HG02870 (cell line): ENCODE results near the gene PCYOX1L.

Source experiments
- ATAC-seq: cut with Tn5 transposase; IDR thresholded peaks from one replicate; pipeline ENCODE4 v1.9.1; 2021; ENCODE audit warnings: mild to moderate bottlenecking, moderate library complexity; ENCODE audit not compliant: unreplicated experiment

Gene PCYOX1L

DNA sequence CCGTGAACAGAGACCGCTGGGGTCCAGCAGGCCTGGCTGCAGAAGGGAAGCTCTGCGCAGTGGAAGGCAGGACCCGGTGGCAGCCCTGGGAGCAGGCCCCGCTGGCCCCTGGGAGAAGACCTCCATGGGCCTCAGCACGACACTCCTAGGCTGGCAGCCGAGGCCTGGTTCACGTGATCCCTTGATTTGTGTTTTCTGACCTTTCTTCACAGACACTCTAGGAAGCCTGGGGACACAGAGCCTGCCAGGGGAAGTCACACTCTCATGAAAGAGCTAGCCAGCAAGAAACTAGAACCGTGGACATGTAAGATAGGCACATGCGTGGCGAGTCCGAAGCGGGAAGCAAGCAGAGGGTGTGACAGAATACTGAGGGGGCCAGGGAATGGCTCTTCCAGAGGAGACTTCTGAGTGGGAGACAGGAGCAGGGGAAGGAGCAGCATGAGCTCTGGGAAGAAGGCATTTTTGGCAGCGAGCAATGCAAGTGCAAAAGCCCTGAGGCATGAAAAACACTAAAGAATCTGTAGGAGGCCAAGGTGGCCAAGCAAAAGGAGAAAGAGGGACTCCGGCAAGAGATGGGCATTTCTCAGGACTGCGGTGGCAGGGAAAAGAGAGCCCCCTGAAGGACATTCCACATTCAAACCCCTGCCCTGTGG, 47.8 kb downstream of the PCYOX1L start:
- ATAC-seq, result no peak

DNA sequence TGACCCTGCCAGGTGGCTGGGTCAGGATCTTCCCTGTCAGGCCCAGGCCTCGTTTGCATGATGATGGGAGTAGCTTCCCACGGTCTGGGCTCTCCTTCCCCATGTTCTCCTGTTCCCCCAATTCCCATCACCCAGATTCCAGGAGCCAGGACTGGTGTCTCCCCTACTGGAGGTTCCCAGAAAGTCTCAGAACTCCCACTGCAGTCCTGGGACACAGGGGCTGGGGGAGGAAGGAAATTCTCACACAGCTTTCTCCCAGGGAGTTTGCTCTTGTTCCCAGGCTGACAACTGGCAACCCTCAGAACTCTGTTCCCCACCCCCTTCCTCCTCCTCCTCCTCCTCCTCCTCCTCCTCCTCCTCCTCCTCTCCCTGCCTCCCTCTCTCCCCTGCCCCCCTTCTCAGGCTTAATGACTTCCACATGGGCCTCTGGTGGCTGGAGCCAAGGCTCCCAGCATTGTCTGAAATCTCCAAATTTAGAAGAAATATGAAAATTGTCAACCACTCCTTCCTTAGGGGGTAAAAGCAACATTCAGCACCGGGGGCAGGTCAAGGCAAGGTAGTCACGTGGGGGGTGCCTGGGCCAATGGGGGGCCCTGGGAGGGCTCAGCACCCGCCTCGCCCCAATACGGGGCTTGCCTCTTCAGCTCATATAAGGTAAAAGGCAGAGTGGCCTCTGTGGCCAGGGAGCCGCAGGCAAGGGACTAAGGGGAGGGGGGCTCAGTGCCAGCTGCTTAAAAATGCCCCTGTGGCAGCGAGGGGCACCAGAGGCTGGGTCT, 48.5 kb downstream of the PCYOX1L start:
- ATAC-seq, result no peak

DNA sequence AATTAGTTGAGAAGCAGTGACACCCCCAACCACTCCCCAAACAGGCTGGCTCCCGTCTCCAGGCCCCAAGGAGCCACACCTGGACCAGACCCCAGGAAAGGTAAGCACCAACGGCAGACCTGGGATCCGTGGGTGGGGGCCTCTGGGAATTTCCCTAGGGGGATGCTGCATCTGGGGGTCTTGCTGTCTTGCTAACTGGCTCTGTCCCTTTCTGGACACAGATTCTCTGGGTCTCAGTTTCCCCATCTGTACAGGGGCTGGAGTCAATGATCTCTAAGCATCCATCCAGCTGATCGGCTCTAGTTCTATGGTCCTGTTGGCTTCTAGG, 49.1 kb downstream of the PCYOX1L start:
- no peak for ATAC-seq

DNA sequence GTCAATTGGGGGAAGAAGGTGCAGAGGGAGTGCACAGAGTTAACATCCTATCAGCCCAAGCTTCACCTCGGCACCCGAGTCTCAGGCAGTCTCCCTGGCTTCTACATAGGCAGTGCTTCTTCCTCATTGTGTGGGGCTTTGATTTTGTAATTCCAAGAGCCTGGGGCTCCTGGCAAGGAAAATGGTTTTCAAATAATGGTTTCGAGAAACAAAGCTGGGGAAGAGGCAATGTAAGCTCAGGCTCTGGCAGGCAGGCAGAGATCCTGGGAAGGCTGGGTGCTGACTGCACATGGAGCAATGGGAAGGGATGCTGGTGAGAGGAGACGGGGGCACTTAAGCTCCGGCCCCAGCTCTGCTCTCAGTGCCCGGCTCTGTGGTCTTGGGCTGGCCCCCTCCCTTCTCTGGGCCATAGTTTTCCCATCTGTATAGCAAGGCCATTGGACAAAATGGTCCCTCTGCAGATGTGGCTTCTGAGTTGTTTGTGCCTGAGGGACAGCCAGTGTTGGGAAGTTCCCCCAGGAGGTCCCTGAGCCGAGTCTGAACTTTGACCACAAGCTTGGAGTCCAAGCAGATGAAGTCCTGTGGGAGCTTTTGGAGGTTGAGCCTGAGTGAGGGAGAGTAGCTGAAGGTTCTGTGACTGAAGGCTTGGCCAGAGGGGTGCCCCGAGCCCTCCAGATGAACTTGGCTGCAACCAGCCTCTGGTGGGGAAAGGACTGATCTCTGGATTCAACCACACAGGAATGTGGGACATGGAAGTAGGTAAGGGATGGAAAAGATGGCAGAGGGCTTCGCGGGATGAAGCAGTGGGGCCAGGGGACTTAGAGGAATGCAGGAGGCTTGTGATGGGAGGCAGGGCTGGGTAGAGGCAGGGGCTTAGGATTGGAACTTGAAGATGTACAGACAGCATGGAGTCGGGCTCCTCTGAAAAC, 49.7 kb downstream of the PCYOX1L start:
- no peak for ATAC-seq

DNA sequence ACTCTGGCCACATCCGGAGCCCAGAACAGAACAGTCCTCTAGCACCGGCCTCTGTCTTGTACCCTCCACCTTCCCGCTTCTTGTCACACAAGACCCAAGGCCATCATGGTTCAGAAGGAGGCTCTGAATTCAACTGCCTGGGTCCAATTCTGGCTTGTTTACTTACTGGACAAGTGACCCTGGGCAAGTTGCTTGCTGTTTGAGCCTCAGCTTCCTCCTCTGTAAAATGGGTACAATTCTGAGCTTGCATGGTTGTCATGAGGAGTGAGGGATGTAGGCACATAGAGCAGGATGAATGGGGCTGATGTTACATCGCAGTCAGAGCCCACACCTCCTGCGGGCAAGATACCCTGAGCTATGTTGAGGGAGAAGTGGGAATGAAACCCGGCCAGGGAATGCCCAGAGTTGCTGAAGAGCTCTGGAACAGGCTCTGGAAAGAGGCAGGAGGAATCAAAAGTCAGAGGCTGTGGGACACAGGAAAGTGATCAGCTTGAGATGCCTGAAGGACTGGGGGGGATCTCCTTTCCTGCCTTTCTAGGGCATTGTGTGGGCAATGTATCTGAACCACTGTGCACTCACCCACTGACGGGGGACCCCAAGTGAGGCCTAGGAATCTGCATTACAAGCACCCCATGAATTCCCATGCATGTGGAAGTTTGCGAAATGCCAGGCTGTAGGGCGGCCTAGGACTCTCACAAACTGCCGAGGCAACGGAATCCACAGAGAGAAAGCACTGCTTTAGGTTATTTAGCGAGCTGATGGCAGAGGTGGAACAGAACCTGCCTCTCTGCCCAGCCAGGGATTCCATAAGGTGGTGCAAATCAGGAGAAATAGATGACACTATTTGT, 50.6 kb downstream of the PCYOX1L start:
- no peak for ATAC-seq

DNA sequence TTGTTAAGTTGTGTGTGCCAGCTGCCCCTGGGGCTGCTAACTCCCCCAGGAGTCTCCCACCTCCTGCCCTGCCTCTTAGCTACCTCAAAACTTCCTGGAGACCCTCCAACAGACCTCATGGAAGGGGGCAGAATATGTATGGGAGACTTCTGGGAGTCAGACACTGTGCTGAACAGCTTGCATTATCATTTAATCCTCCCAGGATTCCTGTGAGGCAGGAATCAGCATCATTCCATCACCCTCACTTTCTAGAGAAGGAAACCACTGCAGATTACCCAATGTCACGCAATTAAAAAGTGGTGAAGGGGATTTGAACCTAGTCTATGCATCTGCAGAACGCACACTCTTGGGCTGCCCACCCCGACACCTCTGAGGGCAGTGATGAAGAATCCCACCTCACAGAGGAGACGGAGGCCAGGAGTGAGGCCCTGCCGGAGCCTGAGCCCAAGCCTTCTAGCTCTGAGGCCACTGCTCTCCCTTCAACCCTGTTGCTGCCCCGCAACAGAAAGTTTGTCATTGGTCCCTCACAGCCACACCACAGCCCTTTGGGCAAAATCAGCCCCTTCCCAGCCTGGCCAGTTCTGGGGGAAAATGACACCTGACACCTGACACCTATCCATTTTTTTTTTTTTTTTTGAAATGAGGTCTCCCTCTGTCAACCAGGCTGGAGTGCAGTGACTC, 51.6 kb downstream of the PCYOX1L start:
- ATAC-seq, result no peak

DNA sequence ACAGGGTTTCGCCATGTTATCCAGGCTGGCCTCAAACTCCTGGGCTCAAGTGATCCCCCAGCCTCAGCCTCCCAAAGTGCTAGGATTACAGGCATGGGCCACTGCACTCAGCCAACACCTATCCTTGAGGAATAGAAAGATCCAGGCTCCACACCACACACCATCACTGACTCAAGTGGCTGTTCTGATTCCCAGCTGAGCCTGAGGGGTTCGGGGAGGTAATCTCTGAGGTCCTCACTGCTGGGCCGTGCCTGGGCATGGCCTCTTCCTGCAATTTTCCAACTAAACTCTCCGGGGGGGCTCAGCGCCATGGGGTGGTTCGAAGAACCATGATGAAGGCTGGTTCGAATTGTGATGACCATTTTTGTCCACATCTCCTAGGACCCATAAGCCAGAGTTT, 52.2 kb downstream of the PCYOX1L start:
- no peak for ATAC-seq

DNA sequence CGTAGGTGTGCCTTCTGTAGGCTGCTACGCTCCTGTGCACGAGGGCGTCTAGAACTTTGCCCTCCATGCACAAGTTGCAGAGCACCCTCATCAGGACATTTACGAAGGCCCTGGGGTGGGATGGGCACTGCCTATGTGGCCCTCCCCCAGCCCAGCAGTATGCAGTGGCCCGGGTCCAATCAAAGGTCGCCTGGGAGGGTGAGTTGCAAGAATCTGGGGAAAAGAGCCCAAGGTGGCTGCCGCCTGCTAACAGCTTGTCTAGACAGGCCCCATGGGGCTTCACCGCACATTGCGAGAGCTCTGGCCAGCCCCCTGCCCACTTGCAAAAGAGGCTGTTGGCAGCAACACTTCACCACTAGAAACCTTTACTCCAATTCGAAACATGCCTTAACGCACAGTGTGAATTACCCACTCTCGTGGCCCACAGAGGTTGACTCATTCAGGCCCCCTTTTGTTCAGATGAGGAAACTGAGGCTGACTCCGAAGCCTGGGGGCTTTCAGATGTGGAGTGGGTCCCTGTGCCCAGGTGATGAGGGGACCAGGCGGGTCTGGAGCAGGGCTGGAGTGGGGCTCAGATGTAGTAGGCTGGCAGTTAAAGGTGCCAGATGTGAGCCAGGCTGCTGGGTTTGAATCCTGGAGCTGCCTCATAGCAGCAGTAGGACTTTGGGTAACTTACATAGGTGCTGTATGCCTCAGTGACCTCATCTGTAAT, 53.0 kb downstream of the PCYOX1L start:
- ATAC-seq, result no peak

DNA sequence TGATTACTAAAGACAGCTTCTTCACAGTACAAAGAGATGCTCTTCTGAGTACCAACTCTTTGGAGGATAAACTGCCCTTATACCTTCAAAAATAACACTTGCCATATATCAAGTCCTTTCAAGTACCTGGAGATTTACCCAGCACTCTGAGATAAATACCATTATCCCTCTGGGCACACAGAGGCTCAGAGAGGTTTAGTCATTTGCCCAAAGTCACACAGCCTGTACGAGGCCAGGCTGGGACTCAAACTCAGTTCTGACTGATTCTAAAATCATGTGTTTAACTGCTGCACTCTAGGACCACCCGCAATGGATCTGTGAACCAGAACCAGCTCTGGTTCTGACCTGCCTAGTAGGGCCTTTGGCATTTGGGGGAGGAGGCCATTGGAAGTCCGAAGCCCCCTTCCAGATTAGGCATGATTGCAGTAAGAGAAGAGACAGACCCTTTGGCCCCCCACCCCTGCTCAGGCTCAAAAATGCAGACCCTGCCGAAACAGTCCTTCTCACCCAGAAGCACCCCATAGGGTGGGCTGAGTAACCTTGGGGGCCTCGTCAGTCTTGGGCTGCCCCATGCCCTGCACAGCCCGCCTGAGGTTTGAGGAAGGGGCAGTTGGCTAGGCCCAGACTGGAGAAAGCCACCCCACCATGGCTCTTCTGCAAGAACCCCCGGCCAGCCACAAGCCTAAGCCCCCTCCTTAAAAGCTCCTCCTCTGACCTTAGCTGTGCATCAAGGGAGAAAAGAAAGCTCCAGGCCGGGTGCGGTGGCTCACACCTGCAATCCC, 54.1 kb downstream of the PCYOX1L start:
- ATAC-seq, result no peak

DNA sequence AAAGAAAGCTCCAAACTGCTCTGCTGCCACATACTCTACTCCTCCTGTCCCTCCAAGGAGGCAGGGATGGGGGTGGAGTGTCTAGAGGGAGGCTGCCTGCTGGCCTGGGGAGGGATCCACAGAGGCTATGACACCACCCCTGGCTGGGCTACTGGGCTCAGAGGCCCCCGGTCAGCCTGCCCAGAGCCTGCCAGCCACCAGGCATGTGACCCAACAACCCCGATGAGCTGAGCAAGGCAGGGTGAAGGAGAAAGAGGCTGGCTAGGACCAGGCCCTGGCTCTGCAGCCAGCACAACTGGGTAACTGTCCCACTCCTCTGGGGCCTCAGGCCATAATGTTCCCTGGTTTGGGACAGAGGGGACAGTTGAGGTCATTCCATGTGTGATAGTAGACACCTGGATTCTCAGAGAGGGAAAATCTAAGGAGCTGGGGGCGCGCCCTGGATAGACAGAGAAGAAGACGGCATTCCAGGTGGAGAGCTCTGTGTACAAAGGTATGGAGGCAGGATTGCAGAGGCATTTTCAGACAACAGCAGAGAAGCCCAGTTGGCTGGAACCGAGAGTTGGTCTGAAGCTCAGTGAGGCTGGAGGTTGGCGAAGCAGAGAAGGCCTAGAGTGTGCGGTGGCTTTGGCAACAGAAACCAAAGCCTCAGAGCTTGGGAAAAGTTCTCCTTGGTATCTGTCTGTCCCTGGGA, 55.1 kb downstream of the PCYOX1L start:
- no peak for ATAC-seq

DNA sequence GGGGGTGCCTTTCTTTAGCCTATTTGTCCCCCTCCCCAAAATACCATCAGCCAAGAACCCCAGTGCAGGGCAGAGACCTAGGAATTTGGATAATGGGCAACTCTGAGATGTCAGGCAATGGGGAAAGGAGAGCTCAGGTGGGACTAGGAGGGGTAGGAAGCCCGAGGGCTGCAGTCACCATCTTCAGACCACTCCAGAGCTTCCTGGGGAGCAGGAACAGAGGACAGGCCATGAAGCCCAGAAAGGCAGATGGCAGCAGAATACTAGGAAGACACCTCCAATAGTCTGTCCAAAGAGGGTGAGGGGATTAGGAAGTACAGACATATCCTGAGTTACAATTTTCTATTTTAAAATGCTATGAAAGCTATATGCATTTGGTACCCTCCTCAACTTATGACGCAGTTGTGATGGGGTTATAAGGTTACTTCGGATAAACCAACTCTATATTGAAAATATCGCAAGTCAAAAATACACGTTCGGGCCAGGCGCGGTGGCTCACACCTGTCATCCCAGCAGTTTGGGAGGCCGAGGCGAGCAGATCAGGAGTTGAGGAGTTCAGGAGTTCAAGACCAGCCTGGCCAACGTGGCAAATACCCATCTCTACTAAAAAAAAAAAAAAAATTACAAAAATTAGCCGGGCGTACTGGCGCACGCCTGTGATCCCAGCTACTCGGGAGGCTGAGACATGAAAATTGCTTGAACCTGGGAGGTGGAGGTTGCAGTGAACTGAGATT, 55.8 kb downstream of the PCYOX1L start:
- ATAC-seq, result no peak

DNA sequence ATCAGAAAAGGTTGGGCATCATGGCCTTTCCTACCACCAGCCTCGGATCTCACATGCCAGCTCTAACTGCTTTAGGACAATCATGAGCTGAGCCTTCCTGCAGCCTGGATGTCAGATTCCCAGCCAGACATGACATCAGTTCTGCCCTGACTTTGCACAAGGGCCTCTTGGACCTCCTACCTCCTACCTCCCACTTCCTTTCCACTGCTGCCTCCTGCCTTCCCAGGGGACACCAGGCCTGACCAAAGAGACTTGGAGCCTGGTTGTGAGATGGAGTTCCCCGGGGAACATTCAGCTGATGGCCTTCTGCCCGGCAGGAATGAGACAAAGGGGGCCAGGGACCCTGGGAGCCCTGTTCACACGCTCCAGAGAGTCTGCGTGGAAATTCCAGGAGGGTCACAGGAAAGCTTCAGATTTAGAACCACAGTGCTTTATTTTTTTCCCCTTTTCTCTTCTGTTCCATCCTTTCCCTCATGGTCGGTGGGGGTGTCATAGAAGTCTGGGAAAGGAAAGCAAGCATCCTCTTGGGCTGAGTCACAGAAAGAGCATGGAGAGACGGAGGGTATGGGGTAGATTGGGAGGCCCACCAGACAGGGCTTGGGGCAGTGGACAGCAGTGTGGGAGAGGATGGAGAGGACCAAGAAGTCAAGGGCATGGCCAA, 56.7 kb downstream of the PCYOX1L start:
- no peak for ATAC-seq

DNA sequence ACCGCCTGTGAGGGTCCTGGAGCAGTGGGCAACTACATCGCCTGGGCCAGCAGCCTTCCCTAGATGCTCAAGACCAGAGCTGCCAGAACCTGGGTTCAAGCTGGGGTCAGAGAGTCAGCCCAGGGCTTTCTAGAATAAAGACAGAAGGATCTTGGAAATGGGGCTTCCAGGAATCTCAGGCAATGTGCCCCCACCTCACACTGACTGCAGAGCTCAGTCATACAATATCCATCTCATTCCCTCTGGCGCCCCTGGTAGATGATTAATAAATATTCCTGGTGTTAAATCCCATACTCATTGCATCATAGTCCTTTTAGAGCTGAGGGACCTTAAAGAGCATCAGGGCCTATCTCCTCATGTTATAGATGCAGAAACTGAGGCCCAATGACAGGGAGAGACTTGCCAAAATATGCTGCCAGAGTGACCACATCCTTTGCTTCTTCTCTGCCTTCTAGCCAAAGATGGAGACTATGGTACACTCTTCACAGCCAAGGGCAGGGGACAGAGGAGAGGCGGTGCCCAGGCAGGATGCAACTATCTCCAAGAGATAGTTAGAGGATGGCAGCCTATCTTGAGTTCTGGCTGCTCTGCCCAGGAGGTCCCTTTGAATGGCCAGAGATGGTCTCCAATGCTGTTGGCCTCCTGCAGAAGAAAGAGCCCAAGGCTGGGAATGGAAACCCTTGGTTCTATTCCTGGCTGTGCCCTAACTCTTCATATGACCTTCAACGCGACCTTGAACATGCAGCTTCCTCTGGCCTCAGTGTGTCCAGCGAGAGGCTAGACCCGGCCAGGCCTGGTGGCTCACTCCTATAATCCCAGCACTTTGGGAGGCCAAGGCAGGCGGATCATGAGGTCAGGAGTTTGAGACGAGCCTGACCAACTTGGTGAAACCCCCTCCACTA, 57.5 kb downstream of the PCYOX1L start:
- ATAC-seq, result no peak

DNA sequence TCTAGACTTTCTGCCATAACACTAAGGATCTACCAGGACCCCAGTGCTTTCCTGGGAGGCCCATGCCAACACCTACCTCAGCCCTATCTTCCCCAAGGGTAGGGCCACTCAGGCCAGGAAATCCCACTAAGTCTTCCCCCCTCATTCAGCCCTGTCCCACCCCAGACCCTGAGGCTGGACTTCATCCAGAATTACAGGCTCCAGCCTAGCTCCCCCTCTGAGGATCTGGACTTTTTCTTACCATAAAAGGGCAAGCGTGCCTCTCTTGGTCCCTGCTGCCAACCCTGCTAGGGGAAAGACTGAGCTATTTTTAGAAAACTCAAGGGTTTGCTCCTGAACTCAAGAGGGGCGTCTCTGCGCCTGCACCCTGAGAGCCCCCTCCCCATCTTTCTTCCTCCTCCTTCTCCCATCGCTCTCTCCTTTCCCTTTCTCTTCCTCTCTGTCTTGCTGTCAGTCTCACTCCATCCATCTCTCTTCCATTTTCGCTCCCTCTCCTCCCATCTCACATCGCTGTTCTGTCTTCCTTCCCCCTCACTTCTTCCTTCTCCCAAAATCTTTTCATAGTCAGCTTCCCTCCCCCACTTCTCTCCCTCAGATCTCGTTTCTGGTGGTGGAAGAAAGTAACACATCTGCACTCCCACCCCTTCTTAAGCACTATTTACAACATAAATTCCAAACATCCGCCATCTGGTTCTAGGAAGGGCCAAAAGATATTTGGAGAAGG, 59.3 kb downstream of the PCYOX1L start:
- no peak for ATAC-seq

DNA sequence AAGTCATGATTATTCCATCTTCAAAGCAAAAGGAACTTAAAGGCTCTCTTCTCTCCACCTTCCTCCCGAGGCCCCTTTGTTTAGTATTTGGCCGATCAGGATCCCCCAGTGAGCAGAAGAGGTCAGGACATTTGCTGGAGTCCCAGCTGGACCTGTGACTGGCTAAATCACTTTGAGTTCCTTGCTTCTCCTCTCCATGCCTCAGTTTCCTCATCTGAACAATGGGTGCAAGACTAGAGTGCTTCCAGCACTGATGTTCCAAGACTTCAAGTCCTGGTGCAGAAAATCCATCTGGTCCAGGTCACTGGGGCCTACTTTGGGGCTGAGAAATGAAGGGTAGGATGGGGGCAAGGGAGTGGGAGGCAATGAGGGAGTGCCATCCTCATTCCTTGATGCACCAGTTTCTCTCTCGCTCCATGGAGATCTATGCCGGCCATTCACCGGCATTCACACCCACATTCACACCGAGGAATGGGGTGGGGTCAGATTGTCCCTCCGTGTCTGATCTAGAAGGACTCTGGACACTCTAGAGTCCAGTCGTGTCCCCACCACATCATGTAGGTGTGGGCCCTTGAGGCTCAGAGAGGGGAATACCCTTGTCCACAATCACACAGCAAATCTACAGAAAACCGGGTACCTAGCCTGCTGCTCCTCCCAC, 60.0 kb downstream of the PCYOX1L start:
- ATAC-seq, result no peak
